ENCODE data around the gene DDX43. TPM values are rescaled to one million over a fixed set of nuclear protein-coding genes. Genes with fewer than 3 reads are reported as not detected.
"Not testable (repeated sequence)": the region's sequence is repeated elsewhere in the genome, so short reads cannot be mapped to it uniquely, and the experiment has no call there.

DDX43 gene
- polyA plus RNA-seq, 1 donor from 2014 or later = not detected

GRCh38 chr6:73455865-73456629 lies 61.4 kb downstream of the DDX43 start:
- H3K27ac ChIP-seq (ENCODE audit: low read length) = no peak overlapping the region
- H3K27me3 ChIP-seq (ENCODE audit: insufficient read depth, low read depth, low read length) = peaks cover 12% of the 10 kb centered on the region
- peaks cover 2% of the 10 kb centered on the region for H3K9me3 ChIP-seq (ENCODE audit: low read length)
- TF ChIP-seq, protein P1, sequence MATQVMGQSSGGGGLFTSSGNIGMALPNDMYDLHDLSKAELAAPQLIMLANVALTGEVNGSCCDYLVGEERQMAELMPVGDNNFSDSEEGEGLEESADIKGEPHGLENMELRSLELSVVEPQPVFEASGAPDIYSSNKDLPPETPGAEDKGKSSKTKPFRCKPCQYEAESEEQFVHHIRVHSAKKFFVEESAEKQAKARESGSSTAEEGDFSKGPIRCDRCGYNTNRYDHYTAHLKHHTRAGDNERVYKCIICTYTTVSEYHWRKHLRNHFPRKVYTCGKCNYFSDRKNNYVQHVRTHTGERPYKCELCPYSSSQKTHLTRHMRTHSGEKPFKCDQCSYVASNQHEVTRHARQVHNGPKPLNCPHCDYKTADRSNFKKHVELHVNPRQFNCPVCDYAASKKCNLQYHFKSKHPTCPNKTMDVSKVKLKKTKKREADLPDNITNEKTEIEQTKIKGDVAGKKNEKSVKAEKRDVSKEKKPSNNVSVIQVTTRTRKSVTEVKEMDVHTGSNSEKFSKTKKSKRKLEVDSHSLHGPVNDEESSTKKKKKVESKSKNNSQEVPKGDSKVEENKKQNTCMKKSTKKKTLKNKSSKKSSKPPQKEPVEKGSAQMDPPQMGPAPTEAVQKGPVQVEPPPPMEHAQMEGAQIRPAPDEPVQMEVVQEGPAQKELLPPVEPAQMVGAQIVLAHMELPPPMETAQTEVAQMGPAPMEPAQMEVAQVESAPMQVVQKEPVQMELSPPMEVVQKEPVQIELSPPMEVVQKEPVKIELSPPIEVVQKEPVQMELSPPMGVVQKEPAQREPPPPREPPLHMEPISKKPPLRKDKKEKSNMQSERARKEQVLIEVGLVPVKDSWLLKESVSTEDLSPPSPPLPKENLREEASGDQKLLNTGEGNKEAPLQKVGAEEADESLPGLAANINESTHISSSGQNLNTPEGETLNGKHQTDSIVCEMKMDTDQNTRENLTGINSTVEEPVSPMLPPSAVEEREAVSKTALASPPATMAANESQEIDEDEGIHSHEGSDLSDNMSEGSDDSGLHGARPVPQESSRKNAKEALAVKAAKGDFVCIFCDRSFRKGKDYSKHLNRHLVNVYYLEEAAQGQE (IDR thresholded peaks at IDR 0.05; ENCODE audit: borderline replicate concordance) = no peak
- TF ChIP-seq RAD21 (conservative IDR thresholded peaks at IDR 0.05) = no peak
- TF ChIP-seq CTCF (IDR thresholded peaks at IDR 0.05; ENCODE audit: poor library complexity, severe bottlenecking) = no peak
- no peak for TF ChIP-seq SMC3 (conservative IDR thresholded peaks at IDR 0.05; ENCODE audit: poor library complexity)
- no peak for TF ChIP-seq EZH2 (IDR thresholded peaks at IDR 0.05; ENCODE audit: borderline replicate concordance, insufficient read depth, low read length, poor library complexity, severe bottlenecking)
- no peaks in the 10 kb centered on the region for H3K36me3 ChIP-seq (ENCODE audit: insufficient read depth, low read length)
- no peaks in the 10 kb centered on the region for H3F3A ChIP-seq (ENCODE audit: insufficient read depth, low read length, poor library complexity, severe bottlenecking)
- no peak overlapping the region for H3K9ac ChIP-seq (ENCODE audit: low read length)
- no peak overlapping the region for H3K4me3 ChIP-seq (ENCODE audit: low read length)
- H3K4me2 ChIP-seq (ENCODE audit: low read length) = no peak overlapping the region
- no peaks in the 10 kb centered on the region for H3K79me2 ChIP-seq (replicated peaks; ENCODE audit: insufficient read depth, low read length)
- no peaks in the 10 kb centered on the region for H3K9me2 ChIP-seq (ENCODE audit: insufficient read depth, low read length)
- H4K20me1 ChIP-seq (ENCODE audit: insufficient read depth) = no peaks in the 10 kb centered on the region
- H2AFZ ChIP-seq (ENCODE audit: low read depth, low read length) = no peak overlapping the region

DNA sequence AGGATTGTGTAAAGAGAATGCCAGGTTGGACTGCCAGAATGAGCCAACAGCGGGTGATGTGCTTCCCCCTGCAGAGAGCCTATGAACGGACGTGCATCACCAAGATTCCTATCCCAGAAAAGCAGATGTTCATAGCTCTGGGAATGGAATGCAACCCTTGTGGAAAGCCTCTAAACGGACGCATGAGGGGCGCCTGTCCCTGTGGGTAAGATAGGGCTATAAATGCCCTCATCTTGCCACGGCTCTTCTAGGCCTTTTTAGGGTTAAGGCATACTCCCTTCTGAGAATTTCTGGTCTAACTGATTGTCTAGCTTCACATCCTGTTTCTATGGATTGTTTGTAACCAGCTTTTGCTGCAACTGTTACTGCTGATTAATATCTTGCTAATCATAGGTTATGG lies 64.8 kb downstream of the DDX43 start:
- not testable (repeated sequence) for H3K36me3 ChIP-seq (ENCODE audit: insufficient read depth, low read length); H3K9ac ChIP-seq (ENCODE audit: low read length); H3K9me3 ChIP-seq (ENCODE audit: low read length); H3K27me3 ChIP-seq (ENCODE audit: insufficient read depth, low read depth, low read length); H3K27ac ChIP-seq (ENCODE audit: low read length); H4K20me1 ChIP-seq (ENCODE audit: insufficient read depth); H3K4me3 ChIP-seq (ENCODE audit: low read length); H3K9me2 ChIP-seq (ENCODE audit: insufficient read depth, low read length); H2AFZ ChIP-seq (ENCODE audit: low read depth, low read length); H3K79me2 ChIP-seq (replicated peaks; ENCODE audit: insufficient read depth, low read length); H3K4me2 ChIP-seq (ENCODE audit: low read length); H3F3A ChIP-seq (ENCODE audit: insufficient read depth, low read length, poor library complexity, severe bottlenecking)

DNA sequence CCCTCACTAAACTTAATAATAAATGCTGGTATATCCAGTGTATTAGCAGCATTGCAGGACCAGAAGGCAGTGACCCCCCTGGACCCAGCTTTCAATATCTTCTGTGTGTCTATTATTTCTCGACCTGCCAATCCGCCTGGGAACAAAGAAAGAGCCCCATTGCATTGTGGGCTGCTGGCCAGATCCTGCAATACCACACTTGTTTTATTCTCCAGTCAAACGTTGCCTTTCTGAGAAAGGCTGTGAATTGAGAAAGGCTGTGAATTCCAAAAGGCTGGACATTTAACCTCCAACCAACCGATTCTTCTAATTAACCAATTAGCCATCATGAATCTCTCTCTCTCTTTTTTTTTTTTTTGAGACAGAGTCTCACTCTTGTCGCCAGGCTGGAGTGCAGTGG lies 65.4 kb downstream of the DDX43 start:
- peaks cover 4% of the 10 kb centered on the region for H3K79me2 ChIP-seq (replicated peaks; ENCODE audit: insufficient read depth, low read length)
- TF ChIP-seq, protein P1 (IDR thresholded peaks at IDR 0.05; ENCODE audit: borderline replicate concordance) = no peak
- no peak for TF ChIP-seq EP300 (conservative IDR thresholded peaks at IDR 0.05; ENCODE audit: poor library complexity, severe bottlenecking)
- H3K9me3 ChIP-seq (ENCODE audit: low read length) = no peaks in the 10 kb centered on the region

More for the DNA sequence above, 65.4 kb downstream of the DDX43 start:
- H3K9me2 ChIP-seq (ENCODE audit: insufficient read depth, low read length) = no peaks in the 10 kb centered on the region
- H3K36me3 ChIP-seq (ENCODE audit: insufficient read depth, low read length) = no peaks in the 10 kb centered on the region
- no peak overlapping the region for H3K4me3 ChIP-seq (ENCODE audit: low read length)
- H3K27me3 ChIP-seq (ENCODE audit: insufficient read depth, low read depth, low read length) = no peaks in the 10 kb centered on the region
- no peak overlapping the region for H3K9ac ChIP-seq (ENCODE audit: low read length)
- no peak overlapping the region for H3K4me2 ChIP-seq (ENCODE audit: low read length)
- no peak overlapping the region for H3K27ac ChIP-seq (ENCODE audit: low read length)
- H2AFZ ChIP-seq (ENCODE audit: low read depth, low read length) = no peak overlapping the region
- no peaks in the 10 kb centered on the region for H3F3A ChIP-seq (ENCODE audit: insufficient read depth, low read length, poor library complexity, severe bottlenecking)
- no peaks in the 10 kb centered on the region for H4K20me1 ChIP-seq (ENCODE audit: insufficient read depth)
